Left renal pelvis (tissue), 4 donors: ENCODE results near the gene OR2F2. TPM values are rescaled to one million over a fixed set of nuclear protein-coding genes. Genes with fewer than 3 reads are reported as not detected.

ENCODE experiments used
- DNase-seq, 4 donors: peaks; one replicate each; pipeline ENCODE4 v3.0.0-alpha.2; 2013; ENCODE audit warnings: low read depth in 4 of 4, low spot score in 3 of 4
- polyA plus RNA-seq, 4 donors: library from polyadenylated mRNA; unstranded; fragments of 120-200 nt; gene quantifications; one replicate each; pipeline ENCODE4 v1.2.1, GENCODE V29; 2013; ENCODE audit not compliant: insufficient read length in 4 of 4

Gene OR2F2
- polyA plus RNA-seq, 4 donors: not detected

- no peak for DNase-seq
These were observed 39.4 kb downstream of the OR2F2 start for GRCh38 chr7:143974459-143974858.

GRCh38 chr7:143975617-143976016 is 40.6 kb downstream of the OR2F2 start:
- no peak for DNase-seq

GRCh38 chr7:143978585-143978984 is 43.6 kb downstream of the OR2F2 start:
- DNase-seq: no peak

GRCh38 chr7:143979359-143979758 is 44.3 kb downstream of the OR2F2 start:
- no peak for DNase-seq

GRCh38 chr7:143979998-143980397 is 45.0 kb downstream of the OR2F2 start:
- no peak for DNase-seq

- DNase-seq: no peak
These were observed 45.9 kb downstream of the OR2F2 start for GRCh38 chr7:143980746-143981510.

GRCh38 chr7:143983960-143984359 is 48.9 kb downstream of the OR2F2 start:
- DNase-seq: no peak

Other genes starting within 250 kb of the OR2F2 start
- gene CTAGE6, start 177.5 kb upstream of the OR2F2 start, polyA plus RNA-seq: not detected
- gene TCAF1, start 33.1 kb upstream of the OR2F2 start, polyA plus RNA-seq: 10 to 100 TPM; 74.8 to 85.9 (median 78.6) TPM
- under 1 TPM in 2 of 4 donors, not detected in 2; 0.15 to 0.18 TPM for gene OR2F1, start 19.6 kb downstream of the OR2F2 start, polyA plus RNA-seq
- gene OR6B1, start 65.1 kb downstream of the OR2F2 start, polyA plus RNA-seq: not detected
- under 1 TPM in 2 of 4 donors, not detected in 2; 0.06 TPM for gene OR2A5, start 113.7 kb downstream of the OR2F2 start, polyA plus RNA-seq
- under 1 TPM in 1 of 4 donors, not detected in 3; 0.18 TPM for gene OR2A25, start 134.6 kb downstream of the OR2F2 start, polyA plus RNA-seq
- under 1 TPM in 2 of 4 donors, not detected in 2; 0.07 to 0.11 TPM for gene OR2A12, start 151.0 kb downstream of the OR2F2 start, polyA plus RNA-seq
- gene OR2A2, start 174.3 kb downstream of the OR2F2 start, polyA plus RNA-seq: not detected
- under 1 TPM in 1 of 4 donors, not detected in 3; 0.09 TPM for gene OR2A14, start 187.9 kb downstream of the OR2F2 start, polyA plus RNA-seq
- gene CTAGE4, start 248.2 kb downstream of the OR2F2 start, polyA plus RNA-seq: 10 to 100 TPM in 1 of 4 donors, 1 to 10 TPM in 2, under 1 TPM in 1; 0.30 to 19.3 (median 5.3) TPM